ENCODE measurements around the gene PSEN1.
"Not testable (repeated sequence)": the region's sequence is repeated elsewhere in the genome, so short reads cannot be mapped to it uniquely, and the experiment has no call there.

The PSEN1 gene

GRCh38 chr14:73194306-73194705 is 58.0 kb downstream of the PSEN1 start:
- H2AFZ ChIP-seq (ENCODE audit: low read length); H2AK5ac ChIP-seq (ENCODE audit: low read depth, low read length); H3K18ac ChIP-seq (ENCODE audit: low read length); H4K91ac ChIP-seq (ENCODE audit: low read depth, low read length, poor library complexity); DNase-seq (ENCODE audit: low spot score); H4K8ac ChIP-seq (ENCODE audit: low read depth, low read length); H3K4ac ChIP-seq (ENCODE audit: low read length); H3K27ac ChIP-seq (replicated peaks; ENCODE audit: low read length); H3K27me3 ChIP-seq (ENCODE audit: control insufficient read depth in 3 of 3, insufficient read depth in 3 of 3, low read depth in 1 of 3, low read length in 3 of 3); H3K9me3 ChIP-seq (replicated peaks in 1 of 2; ENCODE audit: control insufficient read depth in 2 of 2, insufficient read depth in 1 of 2, low read depth in 1 of 2, low read length in 2 of 2); H3K14ac ChIP-seq (ENCODE audit: low read length); H3K4me1 ChIP-seq (ENCODE audit: control insufficient read depth in 2 of 2, insufficient read depth in 1 of 2, low read depth in 1 of 2, low read length in 2 of 2); H3K9ac ChIP-seq (ENCODE audit: low read depth, low read length, poor library complexity); H3K23ac ChIP-seq (ENCODE audit: low read depth, low read length, poor library complexity); H3K4me2 ChIP-seq (ENCODE audit: insufficient read depth, low read length, poor library complexity, severe bottlenecking); H2BK120ac ChIP-seq (ENCODE audit: low read depth, low read length); H3K79me1 ChIP-seq (ENCODE audit: low read depth, low read length); H3K4me3 ChIP-seq (ENCODE audit: low read length in 2 of 2); H2BK5ac ChIP-seq (ENCODE audit: low read length); H2BK15ac ChIP-seq (ENCODE audit: low read length); H2BK12ac ChIP-seq (ENCODE audit: low read length): not testable (repeated sequence)
- WGBS, 2 donors (ENCODE audit: extremely low coverage in 2 of 2, insufficient read length in 2 of 2, insufficient replicate concordance in 1 of 2), result no CpG with 5 or more reads among the region's 8 CpGs
- H3K36me3 ChIP-seq (replicated peaks in 1 of 2; ENCODE audit: control insufficient read depth in 2 of 2, insufficient read depth in 2 of 2, low read length in 2 of 2), result peaks cover 12 to 95% of the 10 kb centered on the region in 2 donors

- Histone ChIP-seq H2AK5ac (ENCODE audit: low read depth, low read length) (no peak overlapping the region), H3K79me1 (ENCODE audit: low read depth, low read length) (no peaks in the 10 kb centered on the region), H3K27ac (replicated peaks; ENCODE audit: low read length) (no peak overlapping the region), H3K23ac (ENCODE audit: low read depth, low read length, poor library complexity) (no peak overlapping the region), H3K36me3 (replicated peaks in 1 of 2; ENCODE audit: control insufficient read depth in 2 of 2, insufficient read depth in 2 of 2, low read length in 2 of 2) (peaks cover 9 to 84% of the 10 kb centered on the region in 2 donors), H2AFZ (ENCODE audit: low read length) (no peak overlapping the region), H3K4me1 (ENCODE audit: control insufficient read depth in 2 of 2, insufficient read depth in 1 of 2, low read depth in 1 of 2, low read length in 2 of 2) (peaks cover 3 to 4% of the 10 kb centered on the region in 2 donors), H3K4me3 (ENCODE audit: low read length in 2 of 2) (no peak overlapping the region), H3K18ac (ENCODE audit: low read length) (no peak overlapping the region), H3K9ac (ENCODE audit: low read depth, low read length, poor library complexity) (no peak overlapping the region), H3K27me3 (ENCODE audit: control insufficient read depth in 3 of 3, insufficient read depth in 3 of 3, low read depth in 1 of 3, low read length in 3 of 3) (no peaks in the 10 kb centered on the region), H3K9me3 (replicated peaks in 1 of 2; ENCODE audit: control insufficient read depth in 2 of 2, insufficient read depth in 1 of 2, low read depth in 1 of 2, low read length in 2 of 2) (no peaks in the 10 kb centered on the region), H3K14ac (ENCODE audit: low read length) (no peak overlapping the region), H2BK5ac (ENCODE audit: low read length) (no peak overlapping the region), H3K4ac (ENCODE audit: low read length) (no peak overlapping the region), H2BK120ac (ENCODE audit: low read depth, low read length) (no peak overlapping the region), H4K8ac (ENCODE audit: low read depth, low read length) (no peak overlapping the region), H2BK12ac (ENCODE audit: low read length) (no peak overlapping the region), H3K4me2 (ENCODE audit: insufficient read depth, low read length, poor library complexity, severe bottlenecking) (no peak overlapping the region), H2BK15ac (ENCODE audit: low read length) (no peak overlapping the region), H4K91ac (ENCODE audit: low read depth, low read length, poor library complexity) (no peak overlapping the region)
- DNase-seq (ENCODE audit: low spot score), result no peak
- no CpG with 5 or more reads among the region's 2 CpGs for WGBS, 2 donors (ENCODE audit: extremely low coverage in 2 of 2, insufficient read length in 2 of 2, insufficient replicate concordance in 1 of 2)
These were observed 61.9 kb downstream of the PSEN1 start for GRCh38 chr14:73198253-73198652.

DNA sequence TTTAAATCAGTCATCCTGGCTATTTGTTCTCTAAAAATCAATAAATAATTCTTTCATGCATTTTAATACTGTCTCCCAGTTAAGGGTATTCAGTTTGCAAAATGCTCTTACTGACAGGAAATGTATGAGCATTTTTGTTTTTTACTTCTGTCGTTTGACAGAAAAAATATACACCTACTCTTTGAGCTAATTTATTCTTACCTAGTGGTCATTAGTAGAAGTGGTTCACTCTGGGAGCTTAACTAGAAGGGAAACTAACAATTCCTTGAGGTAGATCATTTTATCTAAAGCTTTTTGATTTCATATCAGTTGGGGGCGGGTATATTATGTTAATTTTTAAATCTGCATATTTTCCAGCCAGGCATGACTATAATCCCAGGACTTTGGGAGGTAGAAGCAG is 67.2 kb downstream of the PSEN1 start:
- Histone ChIP-seq H3K18ac (ENCODE audit: low read length) (no peak overlapping the region), H3K23ac (ENCODE audit: low read depth, low read length, poor library complexity) (no peak overlapping the region), H2BK5ac (ENCODE audit: low read length) (no peak overlapping the region), H3K4ac (ENCODE audit: low read length) (no peak overlapping the region), H3K4me2 (ENCODE audit: insufficient read depth, low read length, poor library complexity, severe bottlenecking) (no peak overlapping the region), H3K27me3 (ENCODE audit: control insufficient read depth in 3 of 3, insufficient read depth in 3 of 3, low read depth in 1 of 3, low read length in 3 of 3) (no peaks in the 10 kb centered on the region), H3K9me3 (replicated peaks in 1 of 2; ENCODE audit: control insufficient read depth in 2 of 2, insufficient read depth in 1 of 2, low read depth in 1 of 2, low read length in 2 of 2) (peaks cover 9 to 18% of the 10 kb centered on the region in 2 donors), H2BK120ac (ENCODE audit: low read depth, low read length) (no peak overlapping the region), H3K4me1 (ENCODE audit: control insufficient read depth in 2 of 2, insufficient read depth in 1 of 2, low read depth in 1 of 2, low read length in 2 of 2) (peaks cover 0 to 1% of the 10 kb centered on the region in 2 donors), H3K27ac (replicated peaks; ENCODE audit: low read length) (no peak overlapping the region), H3K9ac (ENCODE audit: low read depth, low read length, poor library complexity) (no peak overlapping the region), H3K36me3 (replicated peaks in 1 of 2; ENCODE audit: control insufficient read depth in 2 of 2, insufficient read depth in 2 of 2, low read length in 2 of 2) (peaks cover 20 to 86% of the 10 kb centered on the region in 2 donors), H2AFZ (ENCODE audit: low read length) (no peak overlapping the region), H4K8ac (ENCODE audit: low read depth, low read length) (no peak overlapping the region), H3K14ac (ENCODE audit: low read length) (no peak overlapping the region), H2BK15ac (ENCODE audit: low read length) (no peak overlapping the region), H4K91ac (ENCODE audit: low read depth, low read length, poor library complexity) (no peak overlapping the region), H3K4me3 (ENCODE audit: low read length in 2 of 2) (no peak overlapping the region), H2BK12ac (ENCODE audit: low read length) (no peak overlapping the region), H2AK5ac (ENCODE audit: low read depth, low read length) (no peak overlapping the region), H3K79me1 (ENCODE audit: low read depth, low read length) (no peaks in the 10 kb centered on the region)
- WGBS, 2 donors (ENCODE audit: extremely low coverage in 2 of 2, insufficient read length in 2 of 2, insufficient replicate concordance in 1 of 2), result no CpG with 5 or more reads among the region's 2 CpGs
- DNase-seq (ENCODE audit: low spot score), result no peak

DNA sequence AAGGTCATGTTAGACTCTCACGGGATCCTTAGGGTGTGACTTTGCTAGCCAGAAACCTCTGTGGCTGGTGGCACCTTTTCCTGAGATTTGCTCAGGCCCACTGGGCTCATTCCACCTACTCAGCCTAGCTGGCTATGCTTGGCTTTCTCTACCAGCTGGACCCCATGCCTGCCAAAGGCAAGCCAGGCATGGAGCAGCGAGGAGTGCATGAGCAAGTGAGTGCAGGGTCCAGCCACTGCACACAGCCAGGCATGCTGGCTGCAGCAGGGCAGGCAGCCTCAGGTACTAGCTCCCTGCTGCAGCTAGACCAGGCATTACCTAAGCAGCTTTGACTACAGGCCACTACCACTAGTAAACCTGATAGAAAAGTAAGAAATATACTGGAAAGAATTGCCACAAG is 71.3 kb downstream of the PSEN1 start:
- H3K9me3 ChIP-seq (replicated peaks in 1 of 2; ENCODE audit: control insufficient read depth in 2 of 2, insufficient read depth in 1 of 2, low read depth in 1 of 2, low read length in 2 of 2), result peaks cover 14 to 28% of the 10 kb centered on the region in 2 donors
- H3K4me3 ChIP-seq (ENCODE audit: low read length in 2 of 2), result peak overlapping the region in 1 of 2 donors; percentile 66
- no peak for DNase-seq (ENCODE audit: low spot score)
- H3K4me2 ChIP-seq (ENCODE audit: insufficient read depth, low read length, poor library complexity, severe bottlenecking), result no peak overlapping the region
- H3K36me3 ChIP-seq (replicated peaks in 1 of 2; ENCODE audit: control insufficient read depth in 2 of 2, insufficient read depth in 2 of 2, low read length in 2 of 2), result peaks cover 20 to 94% of the 10 kb centered on the region in 2 donors
- no peak overlapping the region for H3K27ac ChIP-seq (replicated peaks; ENCODE audit: low read length)
- no peaks in the 10 kb centered on the region for H3K4me1 ChIP-seq (ENCODE audit: control insufficient read depth in 2 of 2, insufficient read depth in 1 of 2, low read depth in 1 of 2, low read length in 2 of 2)
- H3K18ac ChIP-seq (ENCODE audit: low read length), result peak overlapping the region; percentile 31
- H2BK5ac ChIP-seq (ENCODE audit: low read length), result no peak overlapping the region
- no peaks in the 10 kb centered on the region for H3K79me1 ChIP-seq (ENCODE audit: low read depth, low read length)
- no peak overlapping the region for H2BK15ac ChIP-seq (ENCODE audit: low read length)
- H2BK12ac ChIP-seq (ENCODE audit: low read length), result no peak overlapping the region
- H3K9ac ChIP-seq (ENCODE audit: low read depth, low read length, poor library complexity), result no peak overlapping the region
- no peak overlapping the region for H4K91ac ChIP-seq (ENCODE audit: low read depth, low read length, poor library complexity)
- no peak overlapping the region for H3K14ac ChIP-seq (ENCODE audit: low read length)
- peak overlapping the region; percentile 23 for H3K23ac ChIP-seq (ENCODE audit: low read depth, low read length, poor library complexity)
- H2BK120ac ChIP-seq (ENCODE audit: low read depth, low read length), result no peak overlapping the region
- no peak overlapping the region for H2AK5ac ChIP-seq (ENCODE audit: low read depth, low read length)
- H3K27me3 ChIP-seq (ENCODE audit: control insufficient read depth in 3 of 3, insufficient read depth in 3 of 3, low read depth in 1 of 3, low read length in 3 of 3), result no peaks in the 10 kb centered on the region
- no peak overlapping the region for H3K4ac ChIP-seq (ENCODE audit: low read length)
- no CpG with 5 or more reads among the region's 2 CpGs for WGBS, 2 donors (ENCODE audit: extremely low coverage in 2 of 2, insufficient read length in 2 of 2, insufficient replicate concordance in 1 of 2)
- no peak overlapping the region for H4K8ac ChIP-seq (ENCODE audit: low read depth, low read length)
- no peak overlapping the region for H2AFZ ChIP-seq (ENCODE audit: low read length)
